ENCODE results near the gene PGAM2. TPM values are rescaled to one million over a fixed set of nuclear protein-coding genes. Genes with fewer than 3 reads are reported as not detected.

The PGAM2 gene
- total RNA-seq, 3 donors from 2014 or later, result 0.64 to 0.73 (median 0.66) TPM

GRCh38 chr7:44101966-44102845 lies 36.8 kb upstream of the PGAM2 start:
- Histone ChIP-seq H3K36me3 (no peaks in the 10 kb centered on the region), H3K9me3 (no peaks in the 10 kb centered on the region), H3K27ac (peak overlapping the region; percentile 46 to 98), H3K27me3 (no peaks in the 10 kb centered on the region), H3K4me3 (no peak overlapping the region), H3K4me1 (peaks cover 0 to 2% of the 10 kb centered on the region in 2 donors)
- no peak for TF ChIP-seq POLR2A (IDR thresholded peaks at IDR 0.05)
- peak in 1 of 3 donors; percentile 22 for TF ChIP-seq POLR2AphosphoS5 (IDR thresholded peaks at IDR 0.05)
- intact Hi-C loops (cut with DNase I; ENCODE audit: low total_unique reads), result no loop called here
- no peak for DNase-seq (ENCODE audit: low spot score in 2 of 2)

GRCh38 chr7:44101303-44101965 lies 36.1 kb upstream of the PGAM2 start:
- no peaks in the 10 kb centered on the region for H3K9me3 ChIP-seq
- intact Hi-C loops (cut with DNase I; ENCODE audit: low total_unique reads), result no loop called here
- H3K27me3 ChIP-seq, result no peaks in the 10 kb centered on the region
- no peak for DNase-seq (ENCODE audit: low spot score in 2 of 2)
- H3K36me3 ChIP-seq, result no peaks in the 10 kb centered on the region
- no peak overlapping the region for H3K4me3 ChIP-seq
- H3K4me1 ChIP-seq, result peaks cover 0 to 2% of the 10 kb centered on the region in 2 donors
- TF ChIP-seq POLR2A (IDR thresholded peaks at IDR 0.05) (no peak), CTCF (IDR thresholded peaks at IDR 0.05) (no peak), POLR2AphosphoS5 (IDR thresholded peaks at IDR 0.05) (no peak)
- H3K27ac ChIP-seq, result peak overlapping the region; percentile 26 to 92

- no peak for DNase-seq (ENCODE audit: low spot score in 2 of 2)
- H3K4me1 ChIP-seq, result no peaks in the 10 kb centered on the region
- H3K9me3 ChIP-seq, result no peaks in the 10 kb centered on the region
- peak overlapping the region; percentile 26 to 92 for H3K27ac ChIP-seq
- H3K27me3 ChIP-seq, result no peaks in the 10 kb centered on the region
- TF ChIP-seq POLR2A (IDR thresholded peaks at IDR 0.05), result no peak
- intact Hi-C loops (cut with DNase I; ENCODE audit: low total_unique reads), result no loop called here
- H3K36me3 ChIP-seq, result no peaks in the 10 kb centered on the region
- no peak overlapping the region for H3K4me3 ChIP-seq
Measured at GRCh38 chr7:44100458-44101302, 35.3 kb upstream of the PGAM2 start.

GRCh38 chr7:44099669-44100068 lies 34.3 kb upstream of the PGAM2 start:
- H3K4me1 ChIP-seq, result no peaks in the 10 kb centered on the region
- no peaks in the 10 kb centered on the region for H3K27me3 ChIP-seq
- no peak overlapping the region for H3K4me3 ChIP-seq
- TF ChIP-seq CTCF (IDR thresholded peaks at IDR 0.05) (no peak), POLR2A (IDR thresholded peaks at IDR 0.05) (no peak), POLR2AphosphoS5 (IDR thresholded peaks at IDR 0.05) (no peak)
- no peaks in the 10 kb centered on the region for H3K9me3 ChIP-seq
- no peak overlapping the region for H3K27ac ChIP-seq
- no peaks in the 10 kb centered on the region for H3K36me3 ChIP-seq
- intact Hi-C loops (cut with DNase I; ENCODE audit: low total_unique reads), result no loop called here
- no peak for DNase-seq (ENCODE audit: low spot score in 2 of 2)

- Histone ChIP-seq H3K27ac (no peak overlapping the region), H3K36me3 (no peaks in the 10 kb centered on the region), H3K9me3 (no peaks in the 10 kb centered on the region), H3K4me1 (no peaks in the 10 kb centered on the region), H3K4me3 (no peak overlapping the region), H3K27me3 (no peaks in the 10 kb centered on the region)
- intact Hi-C loops (cut with DNase I; ENCODE audit: low total_unique reads), result no loop called here
- TF ChIP-seq CTCF (IDR thresholded peaks at IDR 0.05) (no peak), POLR2AphosphoS5 (IDR thresholded peaks at IDR 0.05) (no peak), POLR2A (IDR thresholded peaks at IDR 0.05) (no peak)
- no peak for DNase-seq (ENCODE audit: low spot score in 2 of 2)
Measured at GRCh38 chr7:44098092-44099068, 33.0 kb upstream of the PGAM2 start.

All from breast epithelium (tissue), 4 donors.